CD4-positive, alpha-beta T cell (primary cell): Measurements from ENCODE around the gene FHOD3. TPM values are rescaled to one million over a fixed set of nuclear protein-coding genes. Genes with fewer than 3 reads are reported as not detected.

ENCODE experiments used
- ATAC-seq: fragments of 200-7000 bp; cut with Tn5 transposase; one replicate; pipeline ENCODE4 v1.10.0; 2022; ENCODE audit warnings: mild to moderate bottlenecking; ENCODE audit not compliant: poor library complexity
- CTCF ChIA-PET: fragments of 350-600 bp; sonication (Branson Sonifier 250); formaldehyde crosslinking; loops from one replicate; lab custom pipeline; 2021; ENCODE audit warnings: antibody characterized with exemption, inconsistent platforms; lab: Charles Lee
- POLR2A ChIA-PET: fragments of 350-600 bp; sonication (Branson Sonifier 250); formaldehyde crosslinking; loops from one replicate; lab custom pipeline; 2021; ENCODE audit warnings: antibody characterized with exemption, inconsistent platforms; lab: Charles Lee
- DNase-seq, 14 experiments: peaks; one replicate each; pipeline ENCODE4 v3.0.0-alpha.2; 2013 to 2020; ENCODE audit warnings: mixed read lengths in 2 of 14
- H3K27ac ChIP-seq, 2 donors: one replicate each; pipeline versions ENCODE4 v1.5.1 to v1.7.0; 2013; ENCODE audit warnings: low read length in 2 of 2, low read depth in 1 of 2, mild to moderate bottlenecking in 1 of 2
- H3K27me3 ChIP-seq, 2 experiments: 1 replicate in 1 of 2; 2 replicates in 1 of 2; pipeline versions ENCODE4 v1.6.1 to v1.7.0; 2013; ENCODE audit warnings: low read length in 2 of 2, control low read depth in 1 of 2, mild to moderate bottlenecking in 1 of 2, moderate library complexity in 1 of 2; ENCODE audit not compliant: insufficient read depth in 2 of 2, control insufficient read depth in 1 of 2
- H3K36me3 ChIP-seq: one replicate; pipeline ENCODE4 v1.6.1; 2013; ENCODE audit warnings: low read length, control low read depth; ENCODE audit not compliant: insufficient read depth
- H3K4me1 ChIP-seq: one replicate; pipeline ENCODE4 v1.6.1; 2013; ENCODE audit warnings: low read length, control low read depth; ENCODE audit not compliant: insufficient read depth
- H3K4me3 ChIP-seq: one replicate; pipeline ENCODE4 v1.5.1; 2013; ENCODE audit warnings: mild to moderate bottlenecking, low read length, moderate library complexity
- H3K9me3 ChIP-seq, 2 experiments: 1 replicate in 1 of 2; 2 replicates in 1 of 2; pipeline versions ENCODE4 v1.6.1 to v1.7.0; 2013; ENCODE audit warnings: low read length in 2 of 2, mild to moderate bottlenecking in 2 of 2, control low read depth in 1 of 2, moderate library complexity in 1 of 2; ENCODE audit not compliant: control insufficient read depth in 1 of 2, insufficient read depth in 1 of 2
- H3K27ac Mint-ChIP-seq: one replicate; pipeline ENCODE4 v1.8.0; 2020; ENCODE audit warnings: mixed read lengths
- H3K27me3 Mint-ChIP-seq: one replicate; pipeline ENCODE4 v1.8.0; 2021; ENCODE audit warnings: mixed read lengths
- H3K36me3 Mint-ChIP-seq: one replicate; pipeline ENCODE4 v1.8.0; 2021; ENCODE audit warnings: low read depth, mixed read lengths
- H3K4me1 Mint-ChIP-seq: one replicate; pipeline ENCODE4 v1.8.0; 2021; ENCODE audit warnings: low read depth, mixed read lengths
- H3K4me3 Mint-ChIP-seq: one replicate; pipeline ENCODE4 v1.8.0; 2020; ENCODE audit warnings: mild to moderate bottlenecking, mixed read lengths
- H3K9me3 Mint-ChIP-seq: one replicate; pipeline ENCODE4 v1.8.0; 2020; ENCODE audit warnings: mixed read lengths
- intact Hi-C, 2 experiments: fragments of 100-400 bp; cut with DNase I in 1 of 2; cut with micrococcal nuclease in 1 of 2; formaldehyde crosslinking; loops; one replicate each; pipeline versions ENCODE4 v1.15.1 to v1.9.0; 2023 to 2025; cut with DNase I, micrococcal nuclease
- total RNA-seq, 174 experiments: library from RNA in 2 of 174; stranded (reverse) in 2 of 174; gene quantifications; one replicate each; pipeline ENCODE4 v1.2.3 and lab custom pipeline; 2021 to 2026
- TF ChIP-seq, protein P1 (sequence below): fragments of 200-600 bp; IDR thresholded peaks from one replicate; pipeline ENCODE4 v1.8.0; 2022; ENCODE audit warnings: antibody characterized with exemption, mild to moderate bottlenecking

FHOD3 gene
- total RNA-seq, 2 experiments from 2014 or later = not detected

DNA sequence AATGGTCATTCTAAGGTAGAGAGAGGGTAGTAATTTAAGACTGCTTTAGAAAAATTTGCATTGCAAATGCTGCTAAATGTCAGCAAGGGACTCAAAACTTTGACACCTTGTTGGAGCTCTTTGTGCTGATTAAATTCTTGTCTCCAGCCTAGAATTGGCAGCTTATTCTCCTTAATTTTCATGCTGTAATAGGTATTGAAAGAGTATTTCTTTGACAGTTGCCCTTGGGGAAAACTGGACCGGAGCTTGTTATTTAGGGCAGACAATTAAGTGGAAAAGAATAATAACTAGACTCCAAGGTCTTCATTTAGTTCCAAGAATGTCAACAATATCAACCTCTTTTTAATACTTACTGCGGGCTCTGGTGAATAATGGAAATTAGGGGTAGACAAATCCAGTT, 267.3 kb downstream of the FHOD3 start:
- CTCF ChIA-PET = no interaction called here
- Histone ChIP-seq H3K27ac (no peak overlapping the region), H3K27me3 (peaks cover 0 to 3% of the 10 kb centered on the region in 2 experiments), H3K36me3 (no peaks in the 10 kb centered on the region), H3K4me3 (no peak overlapping the region), H3K9me3 (no peaks in the 10 kb centered on the region), H3K4me1 (no peaks in the 10 kb centered on the region)
- no peaks in the 10 kb centered on the region for H3K4me1 Mint-ChIP-seq
- POLR2A ChIA-PET = no interaction called here
- ATAC-seq = no peak
- intact Hi-C loops = no loop called here
- DNase-seq = no peak
- H3K36me3 Mint-ChIP-seq = no peaks in the 10 kb centered on the region
- peaks cover 39% of the 10 kb centered on the region for H3K27me3 Mint-ChIP-seq
- TF ChIP-seq, protein P1, sequence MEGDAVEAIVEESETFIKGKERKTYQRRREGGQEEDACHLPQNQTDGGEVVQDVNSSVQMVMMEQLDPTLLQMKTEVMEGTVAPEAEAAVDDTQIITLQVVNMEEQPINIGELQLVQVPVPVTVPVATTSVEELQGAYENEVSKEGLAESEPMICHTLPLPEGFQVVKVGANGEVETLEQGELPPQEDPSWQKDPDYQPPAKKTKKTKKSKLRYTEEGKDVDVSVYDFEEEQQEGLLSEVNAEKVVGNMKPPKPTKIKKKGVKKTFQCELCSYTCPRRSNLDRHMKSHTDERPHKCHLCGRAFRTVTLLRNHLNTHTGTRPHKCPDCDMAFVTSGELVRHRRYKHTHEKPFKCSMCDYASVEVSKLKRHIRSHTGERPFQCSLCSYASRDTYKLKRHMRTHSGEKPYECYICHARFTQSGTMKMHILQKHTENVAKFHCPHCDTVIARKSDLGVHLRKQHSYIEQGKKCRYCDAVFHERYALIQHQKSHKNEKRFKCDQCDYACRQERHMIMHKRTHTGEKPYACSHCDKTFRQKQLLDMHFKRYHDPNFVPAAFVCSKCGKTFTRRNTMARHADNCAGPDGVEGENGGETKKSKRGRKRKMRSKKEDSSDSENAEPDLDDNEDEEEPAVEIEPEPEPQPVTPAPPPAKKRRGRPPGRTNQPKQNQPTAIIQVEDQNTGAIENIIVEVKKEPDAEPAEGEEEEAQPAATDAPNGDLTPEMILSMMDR = no peak
- H3K4me3 Mint-ChIP-seq = no peak overlapping the region
- H3K9me3 Mint-ChIP-seq = no peaks in the 10 kb centered on the region
- H3K27ac Mint-ChIP-seq = no peak overlapping the region

GRCh38 chr18:36567800-36568199, 270.3 kb downstream of the FHOD3 start:
- ATAC-seq = no peak
- Mint-ChIP-seq H3K36me3 (no peaks in the 10 kb centered on the region), H3K27ac (no peak overlapping the region), H3K4me1 (peaks cover 3% of the 10 kb centered on the region), H3K9me3 (no peaks in the 10 kb centered on the region), H3K27me3 (peaks cover 27% of the 10 kb centered on the region), H3K4me3 (no peak overlapping the region)
- TF ChIP-seq, protein P1 = no peak
- no peaks in the 10 kb centered on the region for H3K4me1 ChIP-seq
- no peaks in the 10 kb centered on the region for H3K36me3 ChIP-seq
- CTCF ChIA-PET = no interaction called here
- no peak overlapping the region for H3K4me3 ChIP-seq
- H3K27me3 ChIP-seq = peaks cover 0 to 3% of the 10 kb centered on the region in 2 experiments
- H3K27ac ChIP-seq = no peak overlapping the region
- no peaks in the 10 kb centered on the region for H3K9me3 ChIP-seq
- intact Hi-C loops = no loop called here
- no peak for DNase-seq
- POLR2A ChIA-PET = no interaction called here

GRCh38 chr18:36568487-36568886, 271.0 kb downstream of the FHOD3 start:
- Histone ChIP-seq H3K27me3 (peaks cover 0 to 3% of the 10 kb centered on the region in 2 experiments), H3K27ac (no peak overlapping the region), H3K36me3 (no peaks in the 10 kb centered on the region), H3K4me1 (no peaks in the 10 kb centered on the region), H3K4me3 (no peak overlapping the region), H3K9me3 (no peaks in the 10 kb centered on the region)
- POLR2A ChIA-PET = no interaction called here
- Mint-ChIP-seq H3K9me3 (no peaks in the 10 kb centered on the region), H3K27me3 (peaks cover 25% of the 10 kb centered on the region), H3K4me1 (peaks cover 3% of the 10 kb centered on the region), H3K36me3 (no peaks in the 10 kb centered on the region), H3K27ac (no peak overlapping the region), H3K4me3 (no peak overlapping the region)
- no peak for DNase-seq
- no peak for ATAC-seq
- CTCF ChIA-PET = no interaction called here
- TF ChIP-seq, protein P1 = no peak
- intact Hi-C loops = no loop called here
